HEK293T (cell line): ENCODE measurements around the gene IRF1.

Experiments
- ARNT ChIP-seq: fragments of 450-650 bp; IDR thresholded peaks from 2 replicates; pipeline ENCODE4 v1.6.1; 2017; ENCODE audit warnings: mild to moderate bottlenecking
- BHLHE40 ChIP-seq: fragments of 450-650 bp; IDR thresholded peaks from 2 replicates; pipeline ENCODE4 v1.6.1; 2016; ENCODE audit warnings: mild to moderate bottlenecking, moderate library complexity, borderline replicate concordance
- CTBP1 ChIP-seq: fragments of 450-650 bp; IDR thresholded peaks from 2 replicates; pipeline ENCODE4 v1.6.1; 2016; ENCODE audit warnings: borderline replicate concordance
- ELF4 ChIP-seq: fragments of 450-650 bp; IDR thresholded peaks from 2 replicates; pipeline ENCODE4 v1.6.1; 2017; ENCODE audit warnings: antibody characterized with exemption
- FOXK2 ChIP-seq: fragments of 450-650 bp; IDR thresholded peaks from 2 replicates; pipeline ENCODE4 v1.6.1; 2016; ENCODE audit warnings: mild to moderate bottlenecking
- FOXM1 ChIP-seq: fragments of 450-650 bp; IDR thresholded peaks from 2 replicates; pipeline ENCODE4 v1.6.1; 2017; ENCODE audit warnings: mild to moderate bottlenecking, borderline replicate concordance
- NFRKB ChIP-seq: fragments of 450-650 bp; IDR thresholded peaks from 2 replicates; pipeline ENCODE4 v1.6.1; 2016; ENCODE audit warnings: mild to moderate bottlenecking, moderate library complexity
- SUZ12 ChIP-seq: fragments of 450-650 bp; IDR thresholded peaks from 2 replicates; pipeline ENCODE4 v1.6.1; 2016; ENCODE audit warnings: mild to moderate bottlenecking
- ZNF384 ChIP-seq: fragments of 450-650 bp; IDR thresholded peaks from 2 replicates; pipeline ENCODE4 v1.6.1; 2016
- TF ChIP-seq, protein P1 (sequence below): fragments of 450-650 bp; IDR thresholded peaks from 2 replicates; pipeline ENCODE4 v1.6.1; 2016

DNA sequence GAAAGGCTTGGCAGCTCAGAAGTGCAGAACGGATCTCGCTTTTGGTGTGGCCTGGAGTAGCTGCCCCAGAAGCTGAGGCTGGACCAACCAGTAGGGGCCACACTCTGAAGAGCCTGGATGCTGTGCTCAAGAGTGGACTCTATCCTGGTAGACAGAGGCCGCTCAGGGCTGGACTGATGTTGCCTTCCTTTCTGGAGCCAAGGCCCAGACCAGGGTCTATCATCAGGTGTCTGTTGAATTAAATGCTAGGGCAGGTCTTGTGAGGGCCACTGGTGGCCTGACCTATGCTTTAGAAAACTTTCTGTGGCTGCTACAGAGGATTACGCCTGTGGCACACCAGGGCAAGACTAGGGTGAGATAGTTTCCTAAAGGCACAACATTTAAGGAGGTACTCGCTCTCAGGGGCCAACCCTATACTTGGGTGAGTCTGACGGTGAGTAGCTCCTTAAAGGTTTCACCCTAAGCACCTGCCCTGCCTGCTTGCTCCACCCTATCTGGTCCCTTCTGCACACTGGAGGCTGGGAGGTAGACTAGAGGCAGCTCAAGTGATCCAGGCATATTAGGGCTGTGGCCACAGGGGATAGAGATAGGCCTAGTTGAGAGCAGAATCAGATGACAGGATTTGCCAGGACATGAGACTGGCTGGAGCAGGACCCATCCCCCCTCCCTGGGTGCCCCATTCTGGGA is 9.8 kb upstream of the IRF1 start:
- TF ChIP-seq CTBP1 (no peak), BHLHE40 (no peak), FOXK2 (no peak), ELF4 (no peak), FOXM1 (no peak), ZNF384 (no peak), NFRKB (no peak), ARNT (no peak), SUZ12 (no peak)
- TF ChIP-seq, protein P1, sequence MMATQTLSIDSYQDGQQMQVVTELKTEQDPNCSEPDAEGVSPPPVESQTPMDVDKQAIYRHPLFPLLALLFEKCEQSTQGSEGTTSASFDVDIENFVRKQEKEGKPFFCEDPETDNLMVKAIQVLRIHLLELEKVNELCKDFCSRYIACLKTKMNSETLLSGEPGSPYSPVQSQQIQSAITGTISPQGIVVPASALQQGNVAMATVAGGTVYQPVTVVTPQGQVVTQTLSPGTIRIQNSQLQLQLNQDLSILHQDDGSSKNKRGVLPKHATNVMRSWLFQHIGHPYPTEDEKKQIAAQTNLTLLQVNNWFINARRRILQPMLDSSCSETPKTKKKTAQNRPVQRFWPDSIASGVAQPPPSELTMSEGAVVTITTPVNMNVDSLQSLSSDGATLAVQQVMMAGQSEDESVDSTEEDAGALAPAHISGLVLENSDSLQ = no peak
